Measurements from ENCODE around the gene RAMP3.

Gene RAMP3

GRCh38 chr7:45193828-45194227 is 36.2 kb downstream of the RAMP3 start:
- TF ChIP-seq EZH2phosphoT487 (IDR thresholded peaks at IDR 0.05; ENCODE audit: low read depth), result no peak
- TF ChIP-seq CTCF (IDR thresholded peaks at IDR 0.05; ENCODE audit: low read depth, low read length), result no peak
- peaks cover 19% of the 10 kb centered on the region for H3K27me3 ChIP-seq (ENCODE audit: low read depth, low read length)
- H3K4me3 ChIP-seq (ENCODE audit: low read length), result no peak overlapping the region
- H4K20me1 ChIP-seq (ENCODE audit: insufficient read depth, low read length), result no peaks in the 10 kb centered on the region
- H3K79me2 ChIP-seq (ENCODE audit: low read length), result no peaks in the 10 kb centered on the region
- H3K4me1 ChIP-seq (ENCODE audit: low read length), result no peaks in the 10 kb centered on the region
- H3K9ac ChIP-seq (ENCODE audit: low read length), result no peak overlapping the region
- H3K9me3 ChIP-seq (ENCODE audit: insufficient read depth, low read length), result no peaks in the 10 kb centered on the region
- H3K4me2 ChIP-seq (ENCODE audit: low read length), result no peak overlapping the region
- no peak overlapping the region for H2AFZ ChIP-seq (ENCODE audit: low read depth, low read length)
- H3K36me3 ChIP-seq (replicated peaks; ENCODE audit: low read depth, low read length), result no peaks in the 10 kb centered on the region
- no peak overlapping the region for H3K27ac ChIP-seq (ENCODE audit: low read length)

GRCh38 chr7:45196374-45196773 is 38.8 kb downstream of the RAMP3 start:
- peaks cover 19% of the 10 kb centered on the region for H3K27me3 ChIP-seq (ENCODE audit: low read depth, low read length)
- no peak overlapping the region for H3K4me3 ChIP-seq (ENCODE audit: low read length)
- H3K4me2 ChIP-seq (ENCODE audit: low read length), result no peak overlapping the region
- H3K9ac ChIP-seq (ENCODE audit: low read length), result no peak overlapping the region
- no peak for TF ChIP-seq CTCF (IDR thresholded peaks at IDR 0.05; ENCODE audit: low read depth, low read length)
- no peak for TF ChIP-seq EZH2phosphoT487 (IDR thresholded peaks at IDR 0.05; ENCODE audit: low read depth)
- H3K79me2 ChIP-seq (ENCODE audit: low read length), result no peaks in the 10 kb centered on the region
- no peaks in the 10 kb centered on the region for H4K20me1 ChIP-seq (ENCODE audit: insufficient read depth, low read length)
- no peak overlapping the region for H2AFZ ChIP-seq (ENCODE audit: low read depth, low read length)
- H3K9me3 ChIP-seq (ENCODE audit: insufficient read depth, low read length), result no peaks in the 10 kb centered on the region
- no peak overlapping the region for H3K27ac ChIP-seq (ENCODE audit: low read length)
- no peaks in the 10 kb centered on the region for H3K4me1 ChIP-seq (ENCODE audit: low read length)
- no peaks in the 10 kb centered on the region for H3K36me3 ChIP-seq (replicated peaks; ENCODE audit: low read depth, low read length)

- H3K4me2 ChIP-seq (ENCODE audit: low read length), result no peak overlapping the region
- no peaks in the 10 kb centered on the region for H4K20me1 ChIP-seq (ENCODE audit: insufficient read depth, low read length)
- no peaks in the 10 kb centered on the region for H3K79me2 ChIP-seq (ENCODE audit: low read length)
- H3K9me3 ChIP-seq (ENCODE audit: insufficient read depth, low read length), result no peaks in the 10 kb centered on the region
- no peak overlapping the region for H3K27ac ChIP-seq (ENCODE audit: low read length)
- H3K4me1 ChIP-seq (ENCODE audit: low read length), result no peaks in the 10 kb centered on the region
- H3K27me3 ChIP-seq (ENCODE audit: low read depth, low read length), result peaks cover 16% of the 10 kb centered on the region
- no peak overlapping the region for H2AFZ ChIP-seq (ENCODE audit: low read depth, low read length)
- no peak overlapping the region for H3K9ac ChIP-seq (ENCODE audit: low read length)
- H3K36me3 ChIP-seq (replicated peaks; ENCODE audit: low read depth, low read length), result no peaks in the 10 kb centered on the region
- no peak for TF ChIP-seq EZH2phosphoT487 (IDR thresholded peaks at IDR 0.05; ENCODE audit: low read depth)
- TF ChIP-seq CTCF (IDR thresholded peaks at IDR 0.05; ENCODE audit: low read depth, low read length), result no peak
- no peak overlapping the region for H3K4me3 ChIP-seq (ENCODE audit: low read length)
These were observed 39.9 kb downstream of the RAMP3 start for GRCh38 chr7:45197461-45197860.

GRCh38 chr7:45198986-45199385 is 41.4 kb downstream of the RAMP3 start:
- Histone ChIP-seq H3K4me1 (ENCODE audit: low read length) (peaks cover 2% of the 10 kb centered on the region; the same call in 1 of the 2 replicates), H3K79me2 (ENCODE audit: low read length) (no peaks in the 10 kb centered on the region), H3K27me3 (ENCODE audit: low read depth, low read length) (peaks cover 16% of the 10 kb centered on the region), H2AFZ (ENCODE audit: low read depth, low read length) (no peak overlapping the region), H3K36me3 (replicated peaks; ENCODE audit: low read depth, low read length) (no peaks in the 10 kb centered on the region), H3K9me3 (ENCODE audit: insufficient read depth, low read length) (no peaks in the 10 kb centered on the region), H3K27ac (ENCODE audit: low read length) (no peak overlapping the region), H4K20me1 (ENCODE audit: insufficient read depth, low read length) (no peaks in the 10 kb centered on the region), H3K4me3 (ENCODE audit: low read length) (no peak overlapping the region), H3K4me2 (ENCODE audit: low read length) (no peak overlapping the region), H3K9ac (ENCODE audit: low read length) (no peak overlapping the region)
- TF ChIP-seq EZH2phosphoT487 (IDR thresholded peaks at IDR 0.05; ENCODE audit: low read depth), result no peak

GRCh38 chr7:45199506-45199905 is 41.9 kb downstream of the RAMP3 start:
- Histone ChIP-seq H3K9ac (ENCODE audit: low read length) (no peak overlapping the region), H3K79me2 (ENCODE audit: low read length) (no peaks in the 10 kb centered on the region), H3K9me3 (ENCODE audit: insufficient read depth, low read length) (no peaks in the 10 kb centered on the region), H4K20me1 (ENCODE audit: insufficient read depth, low read length) (no peaks in the 10 kb centered on the region), H3K4me2 (ENCODE audit: low read length) (no peak overlapping the region), H3K27me3 (ENCODE audit: low read depth, low read length) (peaks cover 16% of the 10 kb centered on the region), H3K27ac (ENCODE audit: low read length) (no peak overlapping the region), H2AFZ (ENCODE audit: low read depth, low read length) (no peak overlapping the region), H3K36me3 (replicated peaks; ENCODE audit: low read depth, low read length) (no peaks in the 10 kb centered on the region), H3K4me1 (ENCODE audit: low read length) (peaks cover 7% of the 10 kb centered on the region), H3K4me3 (ENCODE audit: low read length) (no peak overlapping the region)
- TF ChIP-seq CTCF (IDR thresholded peaks at IDR 0.05; ENCODE audit: low read depth, low read length) (no peak), EZH2phosphoT487 (IDR thresholded peaks at IDR 0.05; ENCODE audit: low read depth) (no peak)

Measured in OCI-LY3 (cell line).